Occipital lobe (tissue), 2 donors: Measurements from ENCODE around the gene TRIM8. TPM values are rescaled to one million over a fixed set of nuclear protein-coding genes. Genes with fewer than 3 reads are reported as not detected.

Experiments used
- DNase-seq: peaks from one replicate; lab custom pipeline; 2025; lab: John Stamatoyannopoulos, UW
- total RNA-seq: library from RNA; depleted of rRNA; stranded (reverse); fragments of >200 nt; gene quantifications from one replicate; pipeline ENCODE4 v1.2.3, GENCODE V29; 2014

TRIM8 gene, protein sequence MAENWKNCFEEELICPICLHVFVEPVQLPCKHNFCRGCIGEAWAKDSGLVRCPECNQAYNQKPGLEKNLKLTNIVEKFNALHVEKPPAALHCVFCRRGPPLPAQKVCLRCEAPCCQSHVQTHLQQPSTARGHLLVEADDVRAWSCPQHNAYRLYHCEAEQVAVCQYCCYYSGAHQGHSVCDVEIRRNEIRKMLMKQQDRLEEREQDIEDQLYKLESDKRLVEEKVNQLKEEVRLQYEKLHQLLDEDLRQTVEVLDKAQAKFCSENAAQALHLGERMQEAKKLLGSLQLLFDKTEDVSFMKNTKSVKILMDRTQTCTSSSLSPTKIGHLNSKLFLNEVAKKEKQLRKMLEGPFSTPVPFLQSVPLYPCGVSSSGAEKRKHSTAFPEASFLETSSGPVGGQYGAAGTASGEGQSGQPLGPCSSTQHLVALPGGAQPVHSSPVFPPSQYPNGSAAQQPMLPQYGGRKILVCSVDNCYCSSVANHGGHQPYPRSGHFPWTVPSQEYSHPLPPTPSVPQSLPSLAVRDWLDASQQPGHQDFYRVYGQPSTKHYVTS
- 23.4 TPM for total RNA-seq

DNA sequence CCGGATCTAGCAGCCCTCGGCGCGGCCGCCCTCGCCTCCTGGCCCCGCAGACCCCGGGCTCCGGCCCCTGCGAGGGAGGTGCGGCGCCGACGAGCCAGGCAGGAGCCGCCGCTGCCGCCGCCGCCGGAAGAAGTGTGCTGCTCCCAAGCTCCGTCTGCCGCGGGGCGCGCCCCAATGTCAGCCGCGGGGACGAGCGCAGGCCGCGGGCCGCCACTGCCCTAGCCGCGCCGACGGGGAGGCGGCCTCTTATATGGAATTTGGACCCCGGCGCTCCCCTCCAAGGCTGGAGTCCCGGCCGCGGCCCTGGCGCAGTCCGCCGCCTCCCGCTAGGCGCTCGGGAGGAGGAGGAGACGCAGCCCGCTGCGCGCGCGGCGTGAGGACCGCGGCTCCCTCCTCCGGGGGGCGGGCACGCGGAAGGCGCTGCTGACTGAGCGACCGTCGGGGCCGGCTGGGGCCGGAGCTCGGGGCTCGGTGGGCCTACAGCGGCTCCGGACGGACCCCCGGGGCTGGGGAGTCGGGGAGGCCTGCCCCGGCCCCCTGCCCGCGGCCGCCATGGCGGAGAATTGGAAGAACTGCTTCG lies at the start of gene TRIM8:
Gene TRIM8 (plus strand): TSS at position 414 of the 580 bp plus-strand sequence. CDS start 139 bp downstream, at position 553.
- no peak for DNase-seq

DNA sequence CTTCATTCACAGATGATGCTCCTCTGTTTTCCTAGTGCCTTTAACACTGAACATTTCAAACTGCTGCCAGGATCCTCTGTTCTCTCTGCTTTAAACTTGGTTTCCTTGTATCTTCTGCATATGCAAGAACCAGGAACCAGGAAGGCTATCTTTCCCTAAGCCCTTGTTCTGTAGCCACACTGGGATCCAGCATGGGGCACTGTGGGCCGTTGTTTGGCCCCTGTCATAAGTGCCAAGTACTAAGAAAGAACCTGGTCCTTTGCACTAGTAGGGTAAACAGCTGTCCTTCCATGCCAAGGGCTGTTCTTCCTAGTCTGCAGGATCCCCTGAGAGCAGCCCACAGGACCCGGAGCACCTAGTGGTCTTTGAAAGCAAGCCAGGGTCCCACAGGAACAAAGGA lies 49.0 kb upstream of the TRIM8 start:
- DNase-seq: no peak

DNA sequence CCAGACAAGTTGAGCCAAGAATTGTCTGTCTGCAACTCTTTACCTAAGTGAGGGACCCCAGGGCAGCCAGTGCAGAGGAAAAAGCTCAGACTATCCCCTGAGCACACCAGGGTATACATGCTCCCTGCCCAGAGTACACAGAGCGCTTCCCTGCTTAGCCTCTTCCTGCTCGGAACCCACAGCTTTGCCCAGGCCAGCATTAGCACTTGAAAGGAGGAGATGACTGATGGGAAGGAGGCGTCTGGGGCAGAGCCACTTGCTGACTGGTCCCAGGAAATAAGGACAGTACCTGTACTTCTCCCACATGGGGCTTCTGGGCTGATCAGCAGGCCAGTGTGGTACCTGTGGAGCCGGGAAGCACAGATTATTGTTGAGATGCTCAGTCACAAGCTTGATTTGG lies 48.4 kb upstream of the TRIM8 start:
- DNase-seq: no peak

DNA sequence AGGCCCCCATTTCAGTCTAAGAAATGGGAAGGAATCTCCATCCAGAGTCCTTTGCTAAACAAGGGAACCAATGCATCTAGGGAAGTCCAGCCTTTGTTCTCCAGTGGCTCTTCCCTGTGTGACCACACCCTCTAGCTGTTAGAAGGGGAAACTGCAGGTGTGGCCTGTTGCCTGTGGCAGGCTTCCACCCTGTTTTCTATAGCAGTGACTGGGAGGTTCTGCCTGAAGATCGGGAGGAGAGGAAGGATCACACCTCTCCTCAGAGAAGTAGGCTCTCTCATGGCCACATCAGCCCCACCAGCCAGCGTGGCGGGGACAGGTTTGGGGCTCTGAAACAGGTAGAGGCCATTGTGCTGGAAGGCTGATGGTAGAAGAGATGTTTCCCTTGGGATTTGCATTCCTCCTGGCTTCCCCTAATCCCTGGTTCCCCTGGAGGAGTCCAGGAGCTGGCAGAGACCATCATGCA lies 47.7 kb upstream of the TRIM8 start:
- no peak for DNase-seq

DNA sequence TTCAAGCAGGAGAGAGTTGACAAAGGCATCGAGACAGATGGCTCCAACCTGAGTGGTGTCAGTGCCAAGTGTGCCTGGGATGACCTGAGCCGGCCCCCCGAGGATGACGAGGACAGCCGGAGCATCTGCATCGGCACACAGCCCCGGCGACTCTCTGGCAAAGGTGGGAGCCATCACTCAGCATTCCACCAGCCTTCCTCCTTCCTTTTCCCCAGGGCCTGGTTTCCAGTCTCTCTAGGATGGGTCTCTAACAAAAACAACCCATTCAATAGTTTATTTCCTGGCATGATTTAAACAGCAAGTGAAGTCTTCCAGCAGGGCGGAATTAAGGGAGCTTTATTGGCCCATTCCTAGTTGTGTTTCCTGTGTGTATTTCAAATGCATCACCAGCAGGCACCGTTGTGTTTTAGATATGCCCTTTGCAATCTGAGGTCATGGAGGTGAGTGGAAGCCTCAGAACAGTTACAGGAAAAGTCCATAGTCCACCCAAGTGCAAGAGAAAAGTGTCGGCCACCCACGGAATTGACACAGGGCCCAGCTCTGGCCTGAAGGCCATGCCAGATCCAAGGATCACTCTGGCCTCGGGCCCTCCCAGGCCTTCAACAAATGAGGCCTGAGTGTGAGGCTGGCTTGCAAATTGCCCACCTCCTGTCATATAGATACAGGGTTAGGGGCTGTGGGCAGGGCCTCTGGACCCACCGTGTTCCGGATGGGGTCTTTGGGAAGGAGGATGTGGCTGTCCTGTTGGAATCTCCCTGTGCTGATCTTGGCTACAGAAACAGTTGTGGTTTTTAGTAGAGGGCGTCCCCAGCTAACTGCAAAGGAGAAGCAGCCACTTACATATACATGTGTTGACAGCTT lies 46.9 kb upstream of the TRIM8 start:
- DNase-seq: no peak

DNA sequence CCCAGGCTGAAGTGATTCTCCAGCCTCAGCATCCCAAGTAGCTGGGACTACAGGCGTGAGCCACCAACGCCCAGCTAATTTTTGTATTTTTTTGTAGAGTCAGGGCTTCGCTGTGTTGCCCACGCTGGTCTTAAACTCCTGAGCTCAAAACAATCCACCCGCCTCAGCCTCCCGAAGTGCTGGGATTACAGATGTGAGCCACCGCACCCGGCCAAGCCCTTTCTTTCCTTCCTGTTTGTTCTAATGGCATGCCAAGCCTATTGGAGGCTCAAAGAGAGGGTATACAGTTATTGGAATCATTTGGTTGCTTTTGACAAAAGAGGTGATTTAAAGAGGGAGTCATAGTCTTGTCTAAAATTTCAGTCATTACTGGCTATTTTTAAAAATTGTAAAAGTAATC lies 46.0 kb upstream of the TRIM8 start:
- DNase-seq: no peak

DNA sequence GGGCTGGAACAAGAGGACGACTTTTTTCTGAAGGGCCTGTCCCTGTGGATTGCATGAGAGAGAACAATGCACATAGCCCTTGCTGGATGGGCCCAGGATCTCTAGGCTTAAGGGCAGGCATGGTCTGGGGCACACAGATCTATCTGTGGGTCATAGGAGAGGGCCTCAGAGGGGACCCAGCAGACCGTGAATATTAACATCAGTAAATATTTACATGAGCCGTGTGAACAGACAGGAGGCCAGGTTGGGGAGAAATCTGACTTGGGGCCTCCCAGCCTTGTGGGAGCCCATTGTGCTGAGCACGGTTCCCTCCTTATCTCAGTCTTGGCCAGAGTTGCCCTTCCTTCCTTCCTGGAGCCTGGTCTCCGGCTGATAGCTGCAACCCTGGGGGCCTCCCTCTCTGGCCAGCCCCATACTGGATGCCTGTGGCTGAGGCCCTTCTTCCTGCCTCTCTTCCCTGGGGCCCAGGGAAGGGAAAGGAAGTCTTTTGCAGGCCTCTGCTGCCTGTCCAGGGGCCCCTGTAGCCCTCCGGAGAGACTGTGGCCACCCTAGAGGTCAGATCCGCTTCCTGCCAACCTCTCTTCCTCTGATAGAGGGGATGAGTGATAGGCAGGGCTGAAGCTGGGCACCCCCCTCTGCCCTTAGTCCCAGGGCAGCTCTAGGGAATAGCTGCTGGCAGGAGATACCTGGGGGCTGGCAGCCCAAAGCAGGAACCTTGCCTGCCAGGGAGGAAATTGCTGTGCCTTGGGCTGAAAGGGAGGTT lies 44.5 kb upstream of the TRIM8 start:
- DNase-seq: no peak

DNA sequence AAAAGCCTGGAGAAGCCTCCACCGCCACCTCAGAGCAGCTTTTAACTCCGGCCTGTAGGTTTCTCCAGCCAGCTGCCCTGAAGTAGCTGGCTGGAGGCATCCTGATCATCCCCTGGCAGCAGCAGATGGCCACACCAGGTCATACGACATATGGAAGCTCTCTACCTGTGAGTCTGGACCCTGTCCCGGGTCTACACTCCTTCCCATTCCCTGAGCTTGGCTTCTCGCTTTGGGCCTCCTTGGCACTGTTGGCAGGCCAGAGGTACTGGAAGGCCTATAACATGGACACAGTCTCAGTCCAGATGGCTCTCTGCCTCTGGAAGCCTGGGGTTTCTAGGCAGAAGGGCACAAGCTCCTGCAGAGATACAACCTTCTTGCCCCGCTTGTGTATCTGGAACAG lies 43.5 kb upstream of the TRIM8 start:
- DNase-seq: no peak

DNA sequence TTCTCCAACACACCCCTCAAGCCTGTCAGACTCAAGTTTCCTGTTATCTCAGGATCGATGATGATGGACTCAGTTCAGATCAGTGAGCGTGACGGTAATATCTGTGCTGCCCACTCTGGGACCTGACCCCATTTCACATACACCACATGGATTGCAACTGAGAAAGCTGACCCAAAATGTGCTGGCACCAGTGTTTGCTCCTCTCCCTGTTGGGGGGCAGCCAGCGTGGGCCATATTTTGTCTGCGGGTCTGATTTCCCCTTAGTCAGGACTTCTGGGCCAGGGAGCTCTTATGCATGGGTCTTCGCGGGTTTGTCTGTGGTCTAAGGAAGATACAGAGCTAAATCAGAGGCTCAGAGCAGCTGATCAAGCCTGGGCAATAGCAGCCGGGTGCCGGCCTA lies 42.6 kb upstream of the TRIM8 start:
- DNase-seq: no peak

DNA sequence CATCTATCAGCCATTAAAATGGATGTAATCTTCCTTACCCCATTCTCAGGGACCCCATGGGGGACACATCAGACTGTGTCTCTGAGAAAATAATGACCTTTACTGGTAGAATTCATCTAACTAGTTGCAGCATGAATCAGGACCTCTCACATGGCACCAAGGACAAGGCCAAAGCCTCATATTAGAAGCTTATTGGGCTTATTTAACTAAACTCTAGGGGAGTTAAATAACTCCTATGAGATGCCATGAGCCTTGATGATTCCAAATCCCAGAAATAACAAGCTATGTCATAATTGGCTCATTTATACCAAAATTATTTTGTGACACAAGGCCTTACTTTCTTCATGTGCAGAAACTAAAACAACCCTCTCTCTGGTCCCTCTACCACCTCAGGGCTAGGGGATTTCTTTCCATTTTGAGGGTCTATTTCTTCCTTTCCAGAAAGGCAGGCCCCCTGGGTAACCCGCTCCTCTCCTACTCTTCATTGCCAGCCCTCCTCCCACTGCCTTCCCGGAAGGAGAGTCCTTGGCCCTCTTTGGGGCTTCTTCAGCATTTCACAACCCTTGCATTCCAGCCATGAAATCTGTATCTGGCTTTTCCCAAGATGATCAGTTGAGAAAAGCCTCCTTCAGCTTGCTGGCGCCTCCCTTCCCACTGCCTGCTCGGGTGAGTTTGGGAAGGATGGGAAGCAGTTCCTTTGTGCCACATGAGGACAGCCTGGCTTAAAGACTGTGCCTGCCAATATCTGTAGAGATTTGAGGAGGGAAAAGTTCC lies 41.8 kb upstream of the TRIM8 start:
- no peak for DNase-seq

DNA sequence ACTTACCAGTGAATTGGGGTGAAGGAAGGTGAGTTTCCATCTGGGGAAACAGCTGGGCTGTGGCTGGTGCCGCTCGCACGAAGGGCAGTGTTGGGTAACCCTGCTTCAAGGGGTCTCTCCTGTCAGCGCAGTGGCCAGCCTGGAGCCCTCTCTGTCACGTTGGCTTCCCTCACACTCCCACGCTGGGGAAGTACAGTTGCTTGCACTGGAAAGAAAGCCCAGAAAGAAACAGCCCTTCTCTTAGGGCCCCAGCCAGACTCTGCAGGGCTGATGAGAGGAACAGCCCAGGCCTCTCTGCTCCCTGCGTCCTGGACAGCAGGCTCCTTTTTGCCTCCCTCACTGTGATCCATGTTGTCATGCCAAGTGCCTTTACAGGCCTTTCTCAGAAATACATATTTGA lies 40.3 kb upstream of the TRIM8 start:
- no peak for DNase-seq

DNA sequence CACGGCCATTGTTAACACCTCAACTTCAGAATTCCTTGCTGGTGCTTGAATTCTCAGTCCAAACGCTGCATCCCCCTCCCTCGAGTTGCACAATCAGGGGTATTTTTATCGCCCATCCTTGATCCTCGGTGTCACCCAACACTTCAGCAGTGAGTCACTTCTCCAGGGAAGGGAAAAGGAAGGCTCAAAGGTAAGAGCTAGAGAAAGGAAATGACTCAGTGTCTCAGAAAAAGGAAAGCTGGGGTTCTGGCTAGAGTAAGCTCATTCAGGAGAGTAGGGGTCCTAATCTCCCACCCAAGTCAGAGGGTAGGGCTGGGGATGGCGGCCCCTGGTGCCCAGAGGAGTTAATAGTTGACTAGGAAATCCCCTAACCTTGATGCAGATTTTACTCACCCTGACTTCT lies 39.8 kb upstream of the TRIM8 start:
- no peak for DNase-seq

DNA sequence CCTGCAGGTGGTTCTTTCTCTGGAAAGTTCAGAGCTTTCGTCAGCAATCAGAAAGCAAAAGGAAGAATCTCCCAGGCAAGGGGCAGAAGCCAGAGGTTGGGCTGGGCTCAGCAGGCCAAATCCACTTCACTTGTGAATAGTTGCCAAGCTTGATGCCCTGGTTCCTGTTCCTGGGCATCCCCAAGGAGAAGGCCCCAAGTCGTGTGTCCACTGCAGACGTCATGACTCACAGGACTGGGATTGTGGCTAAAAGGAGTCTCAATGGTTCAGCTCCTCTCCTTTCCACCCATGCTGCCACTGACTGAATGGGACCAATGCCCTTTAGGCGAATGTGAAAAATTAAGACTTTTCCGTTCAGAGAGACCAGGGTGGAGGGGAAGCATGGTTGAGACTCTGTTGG lies 38.6 kb upstream of the TRIM8 start:
- no peak for DNase-seq

DNA sequence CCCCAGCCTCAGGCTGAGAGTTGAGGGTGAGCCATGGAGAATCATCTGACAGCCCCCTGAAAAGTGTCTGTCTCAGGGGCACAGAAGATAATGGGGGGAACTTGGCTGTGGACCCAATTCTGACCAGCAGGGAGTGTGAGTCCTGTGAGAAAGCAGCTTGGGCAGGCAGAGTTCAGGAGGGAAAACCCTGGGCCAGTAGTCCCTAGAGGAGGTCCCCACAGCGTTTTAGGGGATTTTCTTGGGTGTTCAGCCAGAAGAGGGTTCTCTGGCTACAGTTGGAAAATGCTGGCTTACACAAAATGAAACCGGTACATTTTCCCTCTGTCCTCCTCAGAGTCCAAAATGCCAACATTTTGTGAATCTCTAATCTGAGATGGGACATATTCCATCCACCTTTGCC lies 35.8 kb upstream of the TRIM8 start:
- DNase-seq: no peak

DNA sequence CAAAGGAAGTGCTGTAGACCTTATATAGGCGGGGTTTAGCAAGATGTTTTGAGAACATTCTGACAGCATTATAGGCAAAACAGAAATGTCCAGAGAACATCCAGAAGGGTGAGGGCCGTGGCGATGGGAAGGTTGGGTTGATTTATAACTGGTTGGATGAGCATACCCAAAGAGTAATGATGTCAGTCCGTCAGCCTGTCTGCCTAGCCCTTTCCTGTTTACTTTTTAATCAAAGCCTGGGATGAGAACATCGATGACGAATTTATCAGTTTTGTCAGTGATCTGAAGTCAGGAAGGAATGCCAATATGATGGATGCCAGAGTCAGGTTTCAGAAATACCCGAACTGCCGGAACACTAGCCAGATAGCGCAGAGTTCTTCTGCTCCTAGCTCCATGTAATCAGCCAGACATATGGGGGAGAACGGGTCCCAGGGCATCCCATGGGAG lies 33.8 kb upstream of the TRIM8 start:
- DNase-seq: no peak

DNA sequence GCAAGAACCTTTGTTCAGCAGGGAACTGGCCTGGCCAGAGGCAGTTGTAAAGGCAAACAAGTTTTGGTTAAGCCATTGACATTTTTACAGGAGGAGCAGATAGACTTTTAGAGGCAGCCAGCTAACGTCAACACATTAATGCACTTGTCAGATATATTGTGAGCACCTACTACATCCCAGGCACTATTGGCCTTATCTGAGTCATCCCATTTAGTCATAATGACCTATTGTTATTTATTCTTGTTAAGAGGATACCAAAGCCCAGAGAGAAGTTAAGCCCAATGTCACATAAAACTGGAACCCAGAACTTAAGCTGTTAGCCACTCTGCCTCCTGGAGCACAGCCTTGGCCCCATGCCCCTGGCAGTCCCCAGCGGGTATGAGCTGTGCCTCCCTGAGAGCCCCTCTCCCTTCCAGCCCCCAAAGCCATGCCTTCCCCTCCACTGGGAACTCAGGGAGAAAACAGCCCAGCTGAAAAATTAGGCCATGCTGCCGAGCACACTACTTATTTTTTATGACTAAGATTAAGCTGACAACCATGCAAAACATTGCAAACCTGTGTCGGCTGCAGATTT lies 32.7 kb upstream of the TRIM8 start:
- no peak for DNase-seq

DNA sequence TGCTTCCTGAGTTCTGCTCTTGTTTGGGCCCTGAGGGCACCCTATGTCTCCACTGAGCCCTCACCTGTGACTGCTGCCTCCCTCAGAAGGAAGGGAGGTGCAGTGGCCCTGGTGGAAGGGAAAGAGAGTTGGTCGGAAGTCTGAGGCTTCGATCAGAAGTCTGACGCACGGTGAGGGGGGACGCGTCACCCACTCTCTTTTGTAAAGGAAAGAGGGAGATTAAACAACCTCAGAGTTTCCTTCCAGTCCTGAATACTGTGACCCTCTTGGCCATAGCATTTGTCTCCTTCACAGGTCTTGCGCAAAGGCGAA lies 31.4 kb upstream of the TRIM8 start:
- DNase-seq: no peak

DNA sequence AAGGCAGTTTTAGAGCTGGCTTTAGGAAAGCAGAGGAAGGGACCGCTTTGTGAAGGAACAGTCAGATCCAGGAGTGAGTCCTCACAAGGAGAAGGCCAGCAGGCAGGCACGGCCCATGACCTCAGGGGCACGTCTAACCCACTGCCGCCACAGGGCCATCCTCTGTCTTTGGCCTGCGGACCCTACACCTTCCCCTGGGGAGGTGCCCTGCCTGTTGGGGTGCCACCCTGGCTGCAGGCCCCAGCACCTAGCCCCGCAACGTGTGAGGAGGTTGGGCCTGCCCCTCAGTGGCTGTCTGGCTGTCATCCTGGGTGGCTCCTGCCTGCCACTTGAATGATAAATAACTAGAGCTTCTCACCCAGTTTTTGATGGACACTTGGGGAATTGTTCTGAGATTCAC lies 31.0 kb upstream of the TRIM8 start:
- no peak for DNase-seq

DNA sequence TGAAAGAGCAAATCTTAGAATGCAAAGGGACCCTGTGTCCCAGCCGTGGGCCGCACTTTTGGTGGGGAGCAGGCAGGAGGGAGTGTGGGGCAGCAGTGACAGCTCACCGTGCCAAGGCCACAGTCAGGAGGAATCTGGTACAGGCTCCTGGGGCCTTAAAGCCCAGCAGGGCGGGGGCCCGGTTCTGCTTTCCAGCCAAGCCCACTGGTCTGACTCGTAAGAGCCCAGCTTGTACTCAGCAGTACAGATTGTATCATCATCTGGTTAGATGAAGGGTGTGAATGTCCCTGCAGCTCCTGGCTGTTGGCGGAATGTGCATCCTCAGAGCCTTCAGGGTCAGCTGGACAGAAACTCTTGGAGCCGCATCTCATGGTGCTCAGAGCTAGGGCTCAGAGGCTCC lies 30.5 kb upstream of the TRIM8 start:
- no peak for DNase-seq

DNA sequence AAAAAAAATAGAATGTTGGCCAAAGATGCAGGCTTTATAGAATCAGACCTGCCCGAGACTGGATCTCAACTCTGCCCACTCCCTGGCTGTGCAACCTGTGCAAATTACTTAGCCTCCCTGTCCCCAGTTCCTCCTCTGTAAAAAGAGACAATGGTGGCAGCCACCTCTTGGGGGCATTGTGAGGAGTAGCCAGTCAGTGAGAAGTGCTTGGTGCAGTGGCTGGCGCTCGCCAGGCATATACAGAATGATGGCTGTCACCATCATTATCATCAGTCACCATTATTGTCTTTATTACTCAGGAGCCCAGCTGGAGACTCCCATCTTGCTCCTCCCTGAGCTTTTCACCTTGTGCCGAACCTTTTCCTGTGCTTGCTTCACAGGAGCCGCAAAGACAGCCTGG lies 29.4 kb upstream of the TRIM8 start:
- no peak for DNase-seq
